ENCODE results near the gene GAB4.
"Not testable (repeated sequence)": the region's sequence is repeated elsewhere in the genome, so short reads cannot be mapped to it uniquely, and the experiment has no call there.

The GAB4 gene

DNA sequence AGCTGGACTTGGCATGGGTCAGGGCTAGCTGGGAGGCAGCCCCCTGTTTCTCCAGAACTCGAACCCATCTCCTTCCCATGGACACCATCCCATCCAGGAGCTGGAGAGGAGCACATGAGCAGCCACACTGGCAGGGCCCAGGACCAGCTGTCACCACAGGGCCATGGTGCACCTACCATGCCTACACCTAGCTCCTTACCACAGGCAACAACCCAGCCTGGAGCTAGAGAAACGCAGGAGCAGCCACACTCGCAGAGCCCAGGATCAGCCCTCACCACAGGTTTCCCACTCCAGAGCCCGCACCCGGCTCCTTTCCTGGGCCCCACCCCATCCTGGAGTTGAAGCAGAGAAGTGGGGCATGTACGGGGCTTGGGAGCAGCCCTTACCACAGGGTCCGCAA lies 50.2 kb downstream of the GAB4 start:
- no peak for DNase-seq

DNA sequence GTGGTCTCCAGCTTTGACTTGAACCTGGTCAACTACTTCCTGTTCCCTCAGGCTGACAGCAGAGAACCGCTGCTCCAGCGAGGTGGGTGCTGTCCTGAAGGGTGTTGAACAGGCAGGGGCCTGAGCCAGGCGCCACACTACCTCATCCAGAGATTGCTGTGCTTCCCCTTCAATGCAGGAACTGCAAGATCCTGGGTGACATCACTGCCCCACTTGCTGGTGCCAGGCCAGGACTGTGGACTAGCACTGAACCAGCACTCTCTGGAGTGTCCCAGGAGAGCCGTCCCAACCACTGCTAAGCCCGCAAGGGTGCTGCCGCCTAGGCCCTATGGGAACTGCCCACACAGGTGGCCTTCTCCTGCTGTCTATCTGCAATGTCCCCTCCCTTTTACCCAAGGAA lies 51.7 kb downstream of the GAB4 start:
- no peak for DNase-seq

DNA sequence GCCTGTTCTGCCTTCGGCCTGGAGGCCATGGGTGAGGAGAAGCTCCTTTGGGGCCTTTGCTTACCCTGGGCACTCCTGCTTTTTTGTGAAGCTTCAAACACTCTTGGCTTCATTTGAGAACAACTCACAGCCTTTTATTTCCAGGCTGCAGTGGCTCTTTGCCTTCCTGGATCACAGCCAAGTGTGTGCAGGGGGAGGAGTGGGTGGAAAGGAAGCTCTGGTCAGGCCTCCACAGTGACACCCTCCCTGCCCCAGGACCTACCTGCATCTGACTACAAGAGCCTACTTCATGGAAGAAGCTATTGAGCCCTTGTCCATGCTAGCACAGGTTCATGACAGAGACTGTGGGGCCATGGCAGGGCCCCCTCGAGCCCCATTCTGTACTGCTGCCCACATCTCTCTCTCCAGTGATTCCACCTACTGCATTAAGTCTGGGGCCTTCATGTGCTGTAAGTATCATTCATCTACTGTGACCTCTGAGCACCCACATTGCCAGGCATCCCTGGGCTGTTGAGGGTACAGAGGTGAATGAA lies 52.3 kb downstream of the GAB4 start:
- no peak for DNase-seq

DNA sequence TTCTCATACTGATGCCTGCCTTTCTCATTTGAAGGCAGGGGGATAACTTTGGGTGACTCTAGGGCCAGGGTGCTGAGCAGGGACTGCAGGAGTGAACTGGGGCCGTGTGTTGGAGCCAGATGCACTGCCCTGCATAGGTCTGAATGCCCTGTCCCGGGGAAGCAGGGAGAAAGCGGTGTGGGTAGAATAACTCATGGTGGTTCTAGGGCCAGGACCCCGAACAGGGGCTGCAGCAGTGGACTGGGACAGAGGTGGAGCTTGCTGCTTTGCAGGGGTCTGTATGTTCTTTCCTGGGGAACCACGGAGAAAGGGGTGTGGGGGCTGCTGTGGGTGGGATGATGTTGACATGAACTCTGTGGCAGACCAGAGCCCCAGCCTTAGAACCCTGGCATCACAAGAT lies 52.9 kb downstream of the GAB4 start:
- DNase-seq, result no peak

DNA sequence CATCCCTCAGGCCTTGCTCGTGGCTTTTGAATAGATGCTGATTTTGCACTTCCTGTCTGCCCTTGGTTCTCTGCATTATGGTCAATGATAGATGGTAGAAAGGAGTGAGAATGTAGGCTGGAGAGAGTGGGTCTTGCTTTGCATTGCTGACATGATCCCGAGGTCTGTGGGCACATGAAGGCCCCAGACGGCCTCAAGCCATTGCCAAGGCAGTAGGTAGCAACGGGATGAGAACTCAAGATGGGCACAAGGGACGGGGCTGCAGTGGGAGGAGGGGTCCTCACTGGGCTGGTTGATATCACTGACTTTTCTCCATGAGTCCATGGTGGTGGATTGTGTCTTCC lies 54.0 kb downstream of the GAB4 start:
- DNase-seq, result no peak

DNA sequence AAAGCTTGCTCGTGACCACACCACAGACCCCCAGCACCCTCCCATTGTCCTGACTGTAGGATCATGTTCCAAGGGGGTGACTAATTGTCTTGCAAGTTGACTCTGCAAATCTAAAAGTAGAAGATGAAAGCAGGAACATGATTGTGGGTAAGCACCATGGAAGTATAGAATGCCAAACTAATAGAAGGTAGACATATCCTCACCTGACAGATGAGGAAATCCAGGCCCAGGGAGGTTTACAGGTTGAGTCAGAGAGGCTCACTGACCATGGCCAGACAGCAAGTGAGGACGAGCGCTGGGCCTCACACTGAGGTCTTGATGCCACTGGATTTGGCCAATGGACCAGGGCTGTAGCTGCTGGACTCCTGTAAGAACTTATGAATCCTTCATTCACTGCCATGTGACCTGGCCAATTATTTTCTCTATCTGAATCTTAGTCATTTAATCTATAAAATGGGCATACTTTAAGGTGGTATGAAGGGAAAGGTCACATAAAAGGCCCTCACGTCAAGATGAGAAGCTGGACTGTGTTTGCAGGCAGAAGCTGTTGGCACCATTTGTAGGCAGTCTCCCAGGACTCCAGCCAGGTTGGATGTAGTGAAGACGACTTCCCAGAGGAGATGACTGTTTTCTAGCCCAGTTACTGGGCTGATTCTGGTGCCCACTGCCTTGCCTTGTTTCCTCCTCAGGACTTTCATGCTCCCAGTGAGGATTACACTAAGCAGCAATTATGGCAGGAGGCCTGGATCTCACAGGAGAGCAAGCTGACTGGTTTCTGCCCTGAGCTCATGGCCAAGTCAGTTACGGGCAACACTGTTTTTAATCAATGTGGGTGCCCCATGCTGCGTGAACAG lies 54.6 kb downstream of the GAB4 start:
- DNase-seq, result no peak

DNA sequence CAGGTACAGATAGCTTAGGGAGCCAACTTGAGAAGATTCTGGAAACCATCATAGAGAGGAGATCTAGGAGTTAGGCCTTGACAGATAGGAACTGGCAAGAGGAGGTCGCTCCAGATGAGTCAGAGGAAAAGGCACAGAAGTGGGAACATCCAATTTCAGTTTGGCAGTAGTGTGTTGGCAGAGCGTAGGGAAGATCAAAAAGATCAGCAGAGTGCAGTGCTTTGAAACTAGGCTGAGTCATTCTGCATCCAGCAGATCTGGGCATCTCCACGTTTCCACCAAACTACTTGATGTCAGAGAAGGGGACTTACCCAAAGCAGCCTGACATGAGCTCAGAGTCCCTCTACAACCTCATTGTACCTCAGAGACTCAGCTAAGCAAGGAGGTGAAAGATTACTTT lies 58.5 kb downstream of the GAB4 start:
- no peak for DNase-seq

DNA sequence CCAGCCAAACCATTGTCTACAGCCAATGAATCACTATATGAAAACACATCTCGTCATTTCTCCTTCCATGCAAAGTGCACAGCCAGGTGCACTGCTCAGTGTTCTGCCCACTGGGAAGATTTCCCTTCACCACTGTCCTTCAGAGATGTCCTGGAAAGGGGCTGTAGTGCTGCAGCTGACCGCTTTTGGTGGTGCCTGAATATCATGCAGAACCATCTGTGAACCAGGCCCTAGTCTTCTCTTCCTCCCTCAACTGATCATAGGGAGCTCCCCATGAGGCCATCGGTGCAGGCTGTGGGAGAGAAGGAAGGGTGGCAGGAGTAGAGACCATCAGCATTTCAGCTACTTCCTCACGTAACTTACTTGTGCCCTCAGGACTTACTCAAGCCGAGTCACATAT lies 70.2 kb downstream of the GAB4 start:
- no peak for DNase-seq

DNA sequence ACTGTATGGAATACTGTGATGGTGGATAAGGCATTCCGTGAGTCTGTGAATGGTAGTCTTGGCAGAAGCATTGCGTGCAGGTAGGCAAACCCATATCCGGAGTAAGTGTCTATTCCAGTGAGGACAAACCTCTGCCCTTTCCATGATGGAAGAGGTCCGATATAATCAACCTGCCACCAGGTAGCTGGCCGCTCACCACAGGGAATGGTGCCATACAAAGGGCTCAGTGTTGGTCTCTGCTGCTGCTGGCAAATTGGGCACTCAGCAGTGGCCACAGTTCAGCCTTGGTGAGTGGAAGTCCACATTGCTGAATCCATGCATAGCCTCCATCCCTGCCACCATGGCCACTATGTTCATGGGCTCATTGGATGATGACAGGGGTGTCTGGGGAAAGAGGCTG lies 70.8 kb downstream of the GAB4 start:
- DNase-seq, result not testable (repeated sequence)

DNA sequence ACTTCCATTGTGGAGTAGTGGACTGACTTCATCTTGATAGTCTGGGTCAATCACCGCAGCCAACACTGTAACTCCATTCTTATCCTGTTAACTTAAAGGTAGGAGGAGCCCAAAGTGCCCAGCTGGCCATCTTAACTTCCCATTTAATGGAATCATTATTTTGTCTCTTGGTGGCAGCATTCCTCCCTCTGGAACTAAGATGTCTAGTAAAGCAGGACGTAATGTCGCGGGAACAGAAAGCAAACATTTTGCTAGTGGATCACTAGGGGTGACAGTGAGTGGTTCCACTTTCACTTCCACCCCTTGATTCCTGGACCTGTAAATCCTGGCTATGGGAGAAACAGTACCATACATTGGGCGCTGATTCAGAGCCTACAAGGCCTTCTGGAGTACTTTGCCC lies 71.4 kb downstream of the GAB4 start:
- DNase-seq, result no peak

DNA sequence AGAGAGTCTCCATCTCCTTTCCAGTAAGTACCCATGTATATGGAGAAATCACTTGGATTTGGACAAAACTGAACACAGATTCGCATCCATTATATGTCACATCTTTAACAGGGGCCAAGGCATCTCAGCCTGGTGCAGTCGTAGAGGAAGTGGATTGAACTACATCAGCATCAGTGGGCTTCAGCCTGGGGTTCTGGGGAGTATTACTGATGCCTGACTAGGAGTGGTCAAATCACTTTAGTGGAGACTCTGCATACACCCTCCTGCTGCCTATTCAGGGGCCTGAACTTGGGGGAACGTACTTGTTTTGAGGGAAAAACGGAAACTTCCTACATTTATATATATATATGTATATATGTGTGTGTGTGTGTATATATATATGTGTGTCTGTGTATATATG lies 72.8 kb downstream of the GAB4 start:
- DNase-seq, result no peak

DNA sequence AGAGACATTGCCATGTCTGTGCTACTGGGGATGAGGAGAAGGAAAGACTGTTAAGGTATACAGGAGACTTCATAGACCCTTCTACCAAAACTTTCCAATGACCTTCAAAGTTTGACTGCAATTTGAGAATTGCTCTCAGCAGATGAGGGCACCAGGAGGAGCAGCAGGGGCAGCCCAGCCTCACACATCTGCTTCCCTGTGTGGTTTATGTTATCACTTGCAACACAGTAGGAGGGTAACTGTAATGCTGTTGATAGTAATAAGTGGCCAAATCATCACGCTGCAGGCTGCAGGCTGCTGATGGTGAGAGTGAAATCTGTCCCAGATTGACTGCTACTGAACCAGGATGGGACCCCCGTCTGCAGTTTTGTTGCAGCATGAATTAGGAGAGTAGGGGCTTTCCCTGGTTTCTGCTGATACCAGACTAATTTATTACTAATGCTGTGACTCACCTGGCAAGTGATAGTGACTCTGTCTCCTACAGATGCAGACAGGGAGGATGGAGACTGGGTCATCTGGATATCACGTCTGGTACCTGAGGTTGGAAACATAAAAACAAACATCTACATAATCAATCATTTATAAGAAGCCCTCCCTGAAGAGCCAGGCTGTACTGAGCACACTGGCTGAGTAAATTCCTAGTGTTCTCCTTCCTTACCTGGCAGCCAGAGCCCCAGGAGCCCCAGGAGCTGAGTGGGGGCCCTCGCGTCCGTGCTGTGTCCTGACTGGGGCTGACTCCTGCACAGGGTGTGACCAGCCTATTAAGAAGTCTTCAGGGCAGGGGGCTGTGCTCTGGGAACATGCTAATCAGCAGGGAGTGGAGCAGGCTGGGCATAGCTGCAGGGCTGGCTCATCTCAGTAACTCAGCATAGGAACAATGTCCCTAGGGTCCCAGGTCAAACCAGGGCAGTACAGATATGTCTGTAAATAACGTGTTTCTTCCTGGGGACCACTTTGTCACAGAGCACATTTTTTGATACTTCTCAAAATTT lies 74.4 kb downstream of the GAB4 start:
- no peak for DNase-seq

DNA sequence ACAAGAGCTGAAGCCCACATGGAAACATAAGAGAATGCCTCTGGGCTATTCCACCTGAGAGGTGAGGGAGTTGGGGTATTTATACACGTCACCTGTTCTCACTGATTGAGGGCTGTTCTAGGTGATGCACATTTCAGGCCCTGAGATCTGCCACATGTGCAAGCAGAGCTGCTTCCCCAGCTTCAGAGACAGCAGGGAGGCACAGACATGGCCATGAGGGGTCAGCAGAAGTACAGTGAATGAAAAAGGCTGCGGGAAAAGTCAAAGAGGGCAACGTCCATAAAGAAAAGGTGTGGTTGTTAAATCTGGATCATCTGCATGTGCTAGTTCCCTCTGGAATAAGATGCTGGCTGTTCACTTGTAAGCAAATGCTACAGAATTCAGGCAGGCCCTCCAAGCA lies 75.4 kb downstream of the GAB4 start:
- DNase-seq, result no peak

DNA sequence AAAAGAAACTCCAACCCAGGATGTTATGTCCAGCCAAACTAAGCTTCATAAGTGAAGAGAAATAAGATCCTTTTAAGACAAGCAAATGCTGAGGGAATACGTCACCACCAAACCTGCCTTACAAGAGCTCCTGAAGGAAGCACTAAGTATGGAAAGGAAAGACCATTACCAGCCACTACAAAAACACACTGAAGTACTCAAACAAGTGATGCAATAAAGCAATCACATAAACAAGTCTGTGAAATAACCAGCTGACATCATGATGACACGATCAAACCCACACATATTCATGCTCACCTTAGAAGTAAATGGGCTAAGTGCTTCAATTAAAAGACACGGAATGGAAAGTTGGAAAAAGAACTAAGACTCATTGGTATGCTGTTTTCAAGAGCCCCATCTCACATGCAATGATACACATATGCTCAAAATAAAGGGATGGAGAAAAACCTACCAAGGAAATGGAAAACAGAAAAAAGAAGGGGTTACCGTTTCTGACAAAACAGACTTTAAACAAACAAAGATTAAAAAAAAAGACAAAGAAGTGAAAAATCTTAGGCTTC lies 82.5 kb downstream of the GAB4 start:
- no peak for DNase-seq

DNA sequence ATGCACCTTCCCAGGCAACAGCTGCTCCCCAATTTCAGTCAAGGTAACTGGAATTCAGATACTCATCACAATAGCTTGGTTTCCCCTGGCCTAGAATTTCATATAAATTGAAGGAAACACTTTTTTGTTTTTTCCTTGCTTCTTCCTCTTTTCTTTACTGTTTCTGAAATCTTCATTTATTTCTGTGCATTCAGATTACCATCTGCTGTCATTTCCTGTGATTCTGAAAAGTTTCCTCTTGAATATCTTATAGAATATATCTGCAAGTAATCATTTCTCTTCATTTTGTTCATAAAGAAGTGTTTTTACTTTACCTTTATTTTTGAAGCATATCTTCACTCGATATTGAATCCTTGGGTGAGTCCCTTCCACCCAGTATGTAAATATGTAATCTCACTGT lies 85.3 kb downstream of the GAB4 start:
- DNase-seq, result no peak

DNA sequence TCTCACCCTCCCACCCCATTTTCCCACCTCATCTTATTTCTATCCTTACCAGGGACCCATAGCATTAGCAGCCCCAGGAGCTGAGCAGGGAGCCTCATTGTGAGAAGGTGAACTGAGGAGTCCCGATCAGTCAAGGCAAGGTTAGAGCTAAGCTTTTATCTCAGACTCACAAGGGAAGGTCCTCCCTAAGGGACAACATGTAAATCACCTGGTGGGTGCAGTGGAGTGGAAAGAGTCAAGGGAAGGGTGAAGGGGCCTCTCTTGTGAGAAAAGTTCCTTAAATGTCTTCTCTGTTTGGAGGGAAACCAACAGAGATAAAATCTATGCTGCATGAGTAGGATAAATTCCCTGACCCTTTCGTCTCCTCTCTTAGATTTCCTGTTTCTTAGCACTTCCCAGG lies 85.9 kb downstream of the GAB4 start:
- DNase-seq, result no peak

DNA sequence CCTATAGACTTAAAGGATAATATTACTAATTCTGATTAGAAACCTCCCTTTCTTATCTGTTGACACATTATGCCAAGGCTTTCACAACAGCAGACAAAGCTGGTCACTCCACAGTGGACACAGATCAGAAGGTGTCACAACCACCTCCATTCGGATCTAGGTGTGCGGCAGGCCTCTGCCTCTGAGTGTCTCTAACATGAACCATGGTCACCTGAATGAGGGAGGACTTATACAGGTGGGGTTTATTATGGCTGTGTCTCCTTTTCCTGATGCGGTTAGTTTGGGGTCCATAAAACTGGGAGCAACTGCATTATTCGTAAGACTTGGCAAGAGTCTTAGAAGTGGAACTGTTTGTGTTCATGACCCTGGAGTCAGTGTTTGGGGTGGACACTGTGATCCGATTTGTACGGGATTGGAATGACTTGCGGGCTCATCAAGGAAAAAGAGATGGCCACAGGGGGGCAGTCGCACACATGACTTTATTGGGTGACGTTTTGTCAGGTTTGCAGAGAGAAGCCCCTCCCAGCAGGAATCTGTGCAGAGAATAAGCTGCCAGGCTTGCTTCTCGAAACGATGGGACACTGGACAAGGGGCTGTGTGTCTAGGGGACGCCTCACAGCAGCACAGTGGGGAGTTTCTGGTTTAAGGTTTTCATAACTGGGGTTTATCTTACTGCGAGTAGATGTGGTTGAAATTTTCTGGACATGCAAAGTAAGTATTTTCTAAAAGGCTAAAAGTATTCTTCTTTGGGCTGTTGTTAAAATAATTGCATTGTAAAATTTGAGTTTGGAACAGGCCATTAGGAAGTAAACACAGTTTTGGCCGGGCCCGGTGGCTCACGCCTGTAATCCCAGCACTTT lies 90.6 kb downstream of the GAB4 start:
- DNase-seq, result peak; percentile 77 to 80

DNA sequence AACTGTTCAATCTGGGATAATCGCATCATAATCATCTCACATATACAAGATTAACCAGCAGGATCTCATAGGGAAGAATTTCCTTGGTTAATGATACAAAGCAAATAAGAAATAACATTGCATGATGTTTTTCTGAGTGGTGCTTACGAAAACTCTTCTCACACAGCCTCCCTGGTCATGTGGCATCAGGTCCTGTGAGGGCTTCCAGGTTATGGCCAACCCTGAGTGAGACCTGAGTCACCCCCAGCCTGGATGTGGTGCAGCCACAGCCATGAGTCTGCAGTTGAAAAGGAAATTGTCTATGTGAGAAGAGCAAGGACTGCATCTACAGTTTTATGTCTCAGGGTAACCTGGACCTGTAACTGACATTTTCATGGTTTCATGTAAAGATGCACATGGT lies 92.3 kb downstream of the GAB4 start:
- DNase-seq, result peak in 1 of 2 experiments; percentile 34

DNA sequence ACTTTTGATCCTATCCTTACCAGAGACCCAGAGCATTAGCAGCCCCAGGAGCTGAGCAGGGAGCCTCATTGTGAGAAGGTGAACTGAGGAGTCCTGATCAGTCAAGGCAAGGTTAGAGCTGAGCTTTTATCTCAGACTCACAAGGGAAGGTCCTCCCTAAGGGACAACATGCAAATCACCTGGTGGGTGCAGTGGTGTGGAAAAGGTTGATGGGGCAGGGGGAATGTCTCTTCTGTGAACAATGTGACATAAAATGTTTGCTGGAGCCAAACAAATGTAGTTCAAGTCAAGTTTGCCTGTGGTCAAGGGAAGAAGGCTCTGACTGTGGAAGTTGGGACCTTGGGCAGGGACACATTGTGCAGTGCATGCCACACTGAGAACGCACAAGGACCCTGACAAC lies 93.1 kb downstream of the GAB4 start:
- not testable (repeated sequence) for DNase-seq

DNA sequence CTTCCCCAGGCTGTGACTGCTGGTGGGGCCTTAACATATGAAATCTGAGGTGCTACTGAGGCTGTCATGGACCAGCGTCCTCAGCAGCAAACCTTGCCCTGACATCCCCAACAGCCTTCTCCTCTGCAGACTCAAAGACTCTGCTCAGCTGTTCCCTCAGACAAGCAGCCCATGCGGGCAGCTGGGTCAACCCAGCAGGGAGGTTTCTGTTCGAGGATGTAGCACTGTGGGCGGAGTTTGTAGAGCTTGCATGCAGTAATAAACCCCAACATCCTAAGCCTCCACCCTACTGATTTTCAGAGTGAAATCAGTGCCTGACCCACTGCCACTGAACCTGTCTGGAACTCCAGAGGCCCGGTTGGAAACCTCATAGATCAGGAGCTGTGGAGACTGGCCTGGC lies 94.0 kb downstream of the GAB4 start:
- DNase-seq, result no peak

DNA sequence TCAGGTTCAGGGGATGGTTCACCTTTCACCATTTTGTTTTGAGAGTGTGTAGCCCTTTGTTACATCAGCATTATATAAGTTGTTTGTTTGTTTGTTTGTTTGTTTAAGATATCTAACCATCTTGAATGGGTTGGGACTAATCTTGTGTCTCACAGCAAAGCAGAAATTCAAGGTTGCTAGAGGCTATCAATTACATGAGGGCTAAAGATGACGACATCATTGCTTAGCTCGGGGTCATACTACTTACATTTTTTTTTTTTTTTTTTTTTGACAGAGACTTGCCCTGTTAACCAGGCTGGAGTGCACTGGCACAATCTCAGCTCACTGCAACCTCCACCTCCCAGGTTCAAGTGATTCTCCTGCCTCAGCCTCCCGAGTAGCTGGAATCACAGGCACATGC lies 95.7 kb downstream of the GAB4 start:
- no peak for DNase-seq

Data from activated T-cell treated with anti-CD3 and anti-CD28 coated beads, Interleukin-2, amount 50 U/mL, for 48 hours (primary cell).